Measurements from ENCODE around the gene NECTIN1.

Gene NECTIN1, protein sequence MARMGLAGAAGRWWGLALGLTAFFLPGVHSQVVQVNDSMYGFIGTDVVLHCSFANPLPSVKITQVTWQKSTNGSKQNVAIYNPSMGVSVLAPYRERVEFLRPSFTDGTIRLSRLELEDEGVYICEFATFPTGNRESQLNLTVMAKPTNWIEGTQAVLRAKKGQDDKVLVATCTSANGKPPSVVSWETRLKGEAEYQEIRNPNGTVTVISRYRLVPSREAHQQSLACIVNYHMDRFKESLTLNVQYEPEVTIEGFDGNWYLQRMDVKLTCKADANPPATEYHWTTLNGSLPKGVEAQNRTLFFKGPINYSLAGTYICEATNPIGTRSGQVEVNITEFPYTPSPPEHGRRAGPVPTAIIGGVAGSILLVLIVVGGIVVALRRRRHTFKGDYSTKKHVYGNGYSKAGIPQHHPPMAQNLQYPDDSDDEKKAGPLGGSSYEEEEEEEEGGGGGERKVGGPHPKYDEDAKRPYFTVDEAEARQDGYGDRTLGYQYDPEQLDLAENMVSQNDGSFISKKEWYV

DNA sequence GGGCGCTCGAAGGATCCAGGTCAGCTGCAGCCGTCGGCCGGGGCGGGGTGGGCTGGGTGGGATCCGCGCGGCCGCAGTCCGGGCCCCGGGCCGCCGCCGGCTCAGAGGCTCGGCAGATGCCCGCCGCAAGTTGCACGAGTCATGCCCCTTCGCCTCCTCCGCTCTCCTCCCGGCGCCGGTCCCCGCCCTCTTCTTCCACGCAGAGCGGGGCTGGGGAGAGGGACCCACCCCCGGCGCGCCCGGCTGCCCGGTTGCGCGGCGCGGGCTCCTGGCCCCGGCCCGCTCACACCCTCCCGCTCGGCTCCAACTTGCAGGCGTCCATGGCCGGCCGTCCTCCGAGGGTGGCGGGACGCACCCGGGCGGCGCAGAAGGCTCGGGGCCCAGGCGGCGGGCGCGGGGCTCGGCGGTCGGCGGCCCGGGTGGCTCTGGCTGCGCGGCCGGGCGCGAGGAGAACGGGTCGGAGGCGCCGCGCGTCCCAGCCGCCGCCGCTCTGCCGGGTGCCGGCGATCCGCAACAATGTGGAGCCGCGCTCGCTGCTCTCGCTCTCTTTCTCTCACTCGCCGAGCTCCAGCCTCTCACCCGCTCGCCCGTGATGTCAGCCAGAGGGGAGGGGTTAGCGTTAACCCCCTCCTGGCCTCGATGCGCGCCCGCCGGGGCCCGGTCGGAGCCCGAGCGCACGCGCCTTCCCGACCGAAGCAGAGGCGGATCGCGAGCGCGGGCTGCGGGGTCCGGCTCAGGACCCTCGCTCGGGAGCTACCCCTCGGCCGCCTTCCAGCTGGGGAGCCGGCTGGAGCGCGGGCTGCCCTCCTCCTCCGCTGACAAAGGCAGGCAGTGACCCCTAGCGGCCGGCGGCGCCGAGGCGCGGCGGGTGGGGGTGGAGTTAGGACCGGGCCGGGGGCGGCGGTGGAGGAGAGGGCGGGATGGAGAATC, at the start of gene NECTIN1:
Gene NECTIN1, minus strand, starts transcription at position 550 of the 930 bp plus-strand sequence. CDS start 647 bp downstream, outside the sequence.
- no peak for FAIRE-seq

DNA sequence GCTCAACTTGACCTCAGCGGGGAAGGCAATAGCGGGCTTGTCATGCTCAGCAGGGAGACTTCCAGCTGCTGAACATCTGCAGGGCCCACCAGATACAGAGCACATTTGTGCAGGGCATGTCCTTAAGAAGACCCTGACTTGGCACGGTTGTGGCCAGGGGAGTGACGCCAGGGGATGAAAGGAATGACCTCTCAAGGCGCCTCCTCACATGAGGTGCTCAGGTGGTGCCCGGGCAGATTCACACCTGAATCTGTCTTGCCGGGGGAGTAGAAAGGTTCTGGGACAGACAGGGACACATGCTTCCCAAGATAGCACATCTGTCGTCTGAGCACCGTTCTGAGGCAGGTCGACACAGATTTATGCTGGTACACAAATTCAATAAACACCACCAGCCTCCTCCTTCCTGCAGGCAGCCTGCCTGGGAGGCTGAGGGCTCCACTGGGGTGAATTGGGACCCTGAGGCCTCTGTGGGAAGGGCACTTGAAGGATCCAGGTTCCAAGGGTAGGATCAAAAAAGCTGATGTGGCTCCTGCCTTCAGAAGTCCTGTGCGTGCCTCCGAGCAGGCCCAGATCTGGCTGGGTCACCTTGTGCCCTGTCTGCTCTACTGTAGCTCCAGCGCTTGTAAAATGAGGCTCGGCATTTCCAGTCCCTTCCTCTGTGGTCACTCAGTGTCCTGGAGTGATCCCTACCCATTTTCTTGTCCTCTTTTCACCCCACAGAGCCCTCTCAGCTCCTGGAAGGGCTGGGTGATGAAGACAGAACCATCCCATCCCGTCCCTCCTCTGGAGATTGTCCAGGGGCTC, 49.6 kb upstream of the NECTIN1 start:
- FAIRE-seq: no peak

DNA sequence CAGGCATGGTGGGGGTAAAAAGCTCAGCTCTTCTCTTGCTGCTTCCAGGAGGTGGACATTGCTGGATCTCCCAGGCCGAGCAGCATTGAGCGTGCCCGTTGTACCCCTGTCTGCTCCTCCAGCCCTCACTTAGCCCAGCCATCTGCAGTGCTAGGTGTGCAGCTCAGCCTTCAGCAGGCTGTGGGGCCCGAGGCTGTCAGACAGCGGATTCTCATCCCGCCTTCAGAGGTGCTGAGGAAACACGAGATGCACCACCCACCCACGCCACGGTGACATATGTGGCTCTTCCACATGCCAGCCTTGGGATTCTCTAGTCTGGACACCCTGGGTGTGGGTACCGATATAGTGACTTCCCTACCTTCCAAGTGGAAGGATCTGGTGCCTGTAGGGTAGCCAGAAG, 48.9 kb upstream of the NECTIN1 start:
- FAIRE-seq: no peak

DNA sequence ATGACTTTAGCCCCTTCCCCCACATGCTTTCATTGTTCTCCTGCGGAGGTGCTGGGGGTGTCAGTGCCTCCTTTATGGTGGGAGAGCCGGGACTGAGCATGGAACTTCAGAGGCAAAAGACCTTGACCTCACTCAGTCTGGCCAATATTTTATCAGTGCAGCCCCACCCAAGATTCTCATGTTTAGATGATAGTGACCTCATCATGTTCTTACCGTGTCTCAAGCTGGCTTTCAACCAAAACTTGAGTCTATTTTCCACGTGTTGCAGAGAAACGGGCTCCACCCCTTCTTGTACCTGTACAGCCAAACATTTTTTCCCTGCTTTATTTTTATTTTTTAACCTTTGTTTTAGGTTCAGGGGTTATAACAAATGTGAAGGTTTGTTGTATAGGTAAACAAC, 47.7 kb upstream of the NECTIN1 start:
- no peak for FAIRE-seq

DNA sequence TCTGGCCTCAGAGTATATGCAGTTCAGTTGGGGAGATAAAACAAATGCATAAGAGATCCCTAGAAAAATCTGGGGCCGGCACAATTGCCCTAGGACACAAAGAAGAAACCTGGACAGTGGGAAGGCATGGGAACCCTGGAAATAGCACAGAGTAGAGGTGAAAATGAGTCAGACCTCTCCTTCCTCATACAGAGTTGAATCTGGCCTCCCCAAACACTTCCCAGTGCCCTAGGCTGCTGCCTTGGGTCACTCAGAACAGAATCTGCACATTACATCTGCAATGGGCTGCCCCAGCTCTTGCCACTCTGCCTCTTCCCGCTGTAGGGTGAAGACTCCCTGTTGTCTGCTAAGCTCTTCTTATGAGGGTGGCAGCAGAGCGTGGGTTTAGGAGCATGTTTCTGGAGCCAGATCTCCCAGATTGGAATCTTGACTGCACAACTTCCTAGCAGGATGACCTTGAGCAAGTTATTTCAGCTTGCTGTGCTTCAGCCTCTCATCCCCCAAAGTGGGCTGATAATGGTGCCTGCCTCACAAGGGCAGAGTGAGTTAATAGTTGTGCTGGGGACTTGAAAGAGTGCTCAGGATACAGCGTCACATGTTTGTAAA, 47.1 kb upstream of the NECTIN1 start:
- no peak for FAIRE-seq

DNA sequence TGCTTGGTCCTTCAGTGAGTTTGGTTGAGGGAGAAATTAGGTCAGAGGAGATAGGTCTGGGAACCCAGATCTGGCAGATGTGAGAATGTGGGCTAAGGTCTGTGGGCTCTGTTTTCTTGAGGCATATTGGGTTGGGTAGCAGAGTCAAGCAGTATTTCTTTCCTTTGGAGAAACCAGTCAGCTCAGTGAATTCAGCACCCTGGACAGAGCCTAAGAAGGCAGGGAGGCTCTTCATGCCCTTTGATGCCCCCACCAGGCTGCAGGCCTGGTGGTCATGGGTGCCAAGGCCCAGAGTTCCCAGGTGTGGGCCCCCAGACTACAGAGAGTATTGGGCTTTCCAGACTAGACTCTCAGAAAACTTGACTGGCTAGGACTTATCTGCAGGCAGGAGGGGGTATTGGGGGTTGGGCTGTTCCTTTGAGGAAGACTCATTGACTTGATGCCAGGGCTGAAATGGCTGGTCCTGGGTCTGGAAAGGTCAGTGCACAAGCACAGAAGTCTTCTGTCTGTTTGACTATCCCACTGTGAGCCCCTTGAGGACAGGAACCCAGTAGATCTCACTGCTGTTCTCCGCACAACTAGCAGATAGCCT, 45.3 kb upstream of the NECTIN1 start:
- FAIRE-seq: no peak

DNA sequence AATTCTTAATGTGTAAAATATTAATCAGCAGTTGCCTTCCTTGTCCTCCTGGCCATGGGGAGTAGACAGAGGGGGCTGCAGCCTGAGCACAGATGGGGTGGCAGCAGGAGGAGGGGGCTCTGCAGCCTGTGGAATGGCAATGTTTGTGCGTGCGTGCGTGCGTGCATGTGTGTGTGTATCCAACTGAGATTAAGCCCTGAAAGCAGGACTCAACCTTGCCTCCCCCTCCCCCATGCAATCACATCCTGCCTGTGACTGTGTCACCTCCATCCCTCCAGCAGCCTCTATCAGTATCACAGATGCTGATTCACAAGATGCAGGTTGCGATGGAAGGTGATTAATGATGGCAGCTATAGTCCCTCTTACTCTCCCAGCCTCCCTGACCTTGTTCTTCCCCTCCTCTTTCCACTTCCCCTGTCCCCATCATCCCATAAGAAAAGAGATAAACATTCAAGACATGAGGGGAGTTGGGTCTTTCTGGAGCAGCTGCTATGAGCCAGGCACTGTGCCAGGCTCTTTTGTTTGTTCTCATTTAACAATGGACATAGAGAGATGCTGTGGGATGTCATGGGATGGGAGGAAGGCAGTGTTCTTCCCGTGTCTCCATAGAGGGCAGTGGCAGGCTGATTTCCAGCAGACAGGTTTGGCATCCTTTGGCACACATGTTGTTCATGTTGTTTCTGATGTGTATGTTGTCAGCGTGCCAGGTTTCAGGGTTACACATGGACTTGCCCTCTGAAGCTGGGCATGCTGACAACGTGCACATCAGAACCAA, 43.8 kb upstream of the NECTIN1 start:
- no peak for FAIRE-seq

DNA sequence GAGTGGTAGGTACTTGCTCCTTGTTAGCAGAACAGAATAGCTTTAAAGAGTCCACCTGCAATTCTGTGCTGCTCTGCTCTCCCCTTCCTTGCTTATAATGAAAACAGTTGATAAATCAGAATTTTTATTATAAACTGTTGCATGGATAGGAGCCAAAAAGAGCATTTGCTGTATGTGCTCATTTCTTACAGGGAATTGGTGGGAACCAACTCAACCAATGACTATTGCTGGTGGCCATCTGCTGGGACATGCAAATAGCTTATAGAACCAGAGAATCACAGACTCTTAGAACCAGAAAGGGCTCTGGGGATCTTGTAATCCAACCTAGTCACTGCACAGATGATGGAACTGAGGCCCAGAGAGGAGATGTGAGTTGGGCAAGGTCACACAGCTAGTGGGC, 43.1 kb upstream of the NECTIN1 start:
- no peak for FAIRE-seq

DNA sequence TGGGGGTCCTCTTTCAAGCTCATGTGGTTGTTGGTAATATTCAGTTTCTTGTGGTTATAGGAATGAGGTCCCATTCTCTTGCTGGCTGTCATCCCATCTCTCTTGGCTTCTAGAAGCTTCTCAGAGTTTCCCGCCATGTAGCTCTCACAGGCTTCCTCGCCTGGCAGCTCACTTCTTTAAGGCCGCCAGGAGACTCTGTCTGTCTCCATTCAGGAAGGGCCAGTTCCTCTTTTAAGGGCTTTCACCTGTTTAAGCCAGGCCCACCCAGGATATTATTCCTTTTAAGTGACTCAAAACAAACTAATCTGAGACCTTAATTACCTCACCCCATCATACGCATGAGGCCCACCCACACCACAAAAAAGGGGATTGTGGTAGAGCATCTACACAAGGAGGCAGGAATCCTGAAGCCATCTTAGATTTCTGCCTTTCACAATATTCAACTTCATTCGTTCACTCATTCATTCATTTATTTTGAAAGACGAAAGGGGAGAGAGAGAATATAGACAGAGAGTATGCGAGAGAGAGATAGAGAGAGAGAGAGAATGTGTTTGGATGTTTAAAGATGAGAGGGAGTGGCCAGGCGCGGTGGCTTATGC, 42.3 kb upstream of the NECTIN1 start:
- no peak for FAIRE-seq

DNA sequence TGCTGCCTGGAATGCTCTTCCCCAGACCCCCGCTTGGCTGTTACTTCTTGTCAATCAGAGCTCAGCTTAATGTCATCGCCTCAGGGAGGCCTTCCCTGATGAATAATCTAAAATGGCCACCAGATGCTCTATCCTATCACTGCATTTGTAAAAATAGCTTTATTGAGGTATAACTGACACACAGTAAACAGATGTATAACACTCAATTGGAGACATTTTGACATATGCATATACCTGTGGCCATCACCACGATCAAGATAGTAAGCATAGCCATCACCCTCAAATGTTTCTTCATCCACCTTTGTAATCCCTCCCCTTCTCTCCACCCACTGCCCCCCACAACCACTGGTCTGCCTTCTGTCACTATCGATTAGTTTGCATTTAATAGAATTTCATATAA, 36.6 kb upstream of the NECTIN1 start:
- FAIRE-seq: no peak

DNA sequence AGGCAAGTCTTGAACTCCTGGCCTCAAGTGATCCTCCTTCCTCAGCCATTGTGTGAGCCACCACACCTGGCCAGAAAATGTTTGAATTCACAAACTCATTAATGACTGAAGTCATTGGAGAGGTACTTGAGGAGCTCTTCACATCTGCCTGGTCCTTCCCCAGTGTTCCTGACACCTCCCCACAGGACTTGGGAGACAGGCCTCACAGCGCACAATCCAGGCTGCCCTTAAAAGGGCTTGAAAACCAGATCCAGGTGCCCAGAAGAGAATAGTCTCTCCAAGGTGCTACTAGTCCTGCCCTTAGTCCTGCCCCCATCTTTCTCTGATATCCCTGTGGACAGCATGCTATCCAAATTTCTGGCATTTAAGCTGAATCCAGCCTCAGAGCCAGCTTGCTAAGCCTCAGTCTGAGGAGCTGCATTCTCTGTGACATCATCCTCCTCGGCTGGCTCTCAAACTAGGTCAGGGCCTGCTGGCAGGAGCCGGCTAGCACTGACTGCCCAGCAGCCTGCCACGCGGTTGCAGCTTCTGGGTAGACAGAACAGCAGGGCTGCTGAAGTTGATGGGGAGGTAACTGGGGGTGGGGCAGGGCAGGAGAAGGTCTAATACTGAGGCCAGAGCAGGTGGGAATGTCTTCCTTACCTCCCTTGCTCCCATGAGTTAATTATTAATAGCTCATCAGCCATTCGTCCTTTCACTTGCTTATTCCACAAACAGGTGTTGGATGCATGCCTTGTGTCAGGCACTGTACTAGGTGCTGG, 35.3 kb upstream of the NECTIN1 start:
- no peak for FAIRE-seq

DNA sequence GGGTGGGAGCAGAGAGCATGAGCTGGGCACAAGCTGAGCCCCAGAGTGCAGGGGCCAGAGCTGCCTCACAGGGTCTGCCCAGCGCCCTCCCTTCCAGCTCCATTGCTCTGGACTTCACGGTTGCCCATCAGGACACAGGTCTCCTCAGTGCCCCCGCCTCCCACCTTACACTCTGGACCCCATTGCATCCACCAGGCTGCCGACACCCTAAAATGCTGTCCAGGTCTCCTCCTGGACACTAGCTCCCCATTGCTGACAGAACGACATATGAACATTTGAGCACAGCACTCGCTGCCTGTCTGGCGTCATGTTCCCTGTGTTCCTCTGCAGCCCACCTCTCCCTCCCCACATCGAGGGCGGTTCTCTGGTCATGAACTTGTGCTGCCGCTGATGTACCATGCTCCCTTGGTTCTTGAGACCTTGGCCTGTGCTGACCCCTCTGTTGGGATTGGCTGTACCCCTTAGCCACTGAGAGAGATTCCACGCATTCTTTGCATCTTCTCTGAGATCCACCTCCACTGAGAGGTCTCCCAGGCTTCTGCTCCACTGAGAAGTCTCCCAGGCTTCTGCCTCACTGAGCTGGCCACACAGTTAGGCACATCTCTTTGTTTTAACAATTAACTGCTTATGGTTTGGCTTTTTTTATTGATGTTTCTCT, 34.2 kb upstream of the NECTIN1 start:
- FAIRE-seq: no peak

DNA sequence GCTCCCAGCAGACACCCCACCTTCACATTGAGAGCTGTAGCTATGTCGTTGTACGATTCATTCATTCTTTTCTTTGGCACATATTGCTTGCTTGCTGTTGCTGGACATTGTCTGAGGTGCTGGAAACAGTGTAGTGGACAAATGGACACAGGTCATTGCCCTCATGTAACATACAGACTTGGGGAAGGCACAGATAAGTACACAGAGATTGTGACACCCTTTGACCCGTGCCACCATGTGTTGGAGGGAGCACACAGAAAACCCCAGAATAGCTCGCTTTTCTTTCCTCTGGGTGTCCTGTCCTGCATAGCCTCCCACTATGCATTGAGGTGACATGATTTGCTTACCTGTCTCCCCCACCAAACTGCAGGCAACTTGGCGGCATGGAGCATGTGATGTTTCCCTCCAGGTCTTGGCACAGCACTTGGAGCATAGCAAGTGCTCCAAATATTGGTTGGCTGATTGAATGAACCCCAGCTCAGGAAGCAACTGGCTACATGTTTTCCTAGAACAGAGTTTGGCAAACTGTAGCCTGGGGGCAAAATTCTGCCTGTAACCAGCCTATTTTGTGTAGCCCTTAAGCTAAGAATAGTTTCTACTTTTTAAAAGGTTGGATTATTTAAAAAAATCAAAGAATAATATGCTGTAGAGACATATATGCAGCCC, 30.9 kb upstream of the NECTIN1 start:
- FAIRE-seq: no peak

DNA sequence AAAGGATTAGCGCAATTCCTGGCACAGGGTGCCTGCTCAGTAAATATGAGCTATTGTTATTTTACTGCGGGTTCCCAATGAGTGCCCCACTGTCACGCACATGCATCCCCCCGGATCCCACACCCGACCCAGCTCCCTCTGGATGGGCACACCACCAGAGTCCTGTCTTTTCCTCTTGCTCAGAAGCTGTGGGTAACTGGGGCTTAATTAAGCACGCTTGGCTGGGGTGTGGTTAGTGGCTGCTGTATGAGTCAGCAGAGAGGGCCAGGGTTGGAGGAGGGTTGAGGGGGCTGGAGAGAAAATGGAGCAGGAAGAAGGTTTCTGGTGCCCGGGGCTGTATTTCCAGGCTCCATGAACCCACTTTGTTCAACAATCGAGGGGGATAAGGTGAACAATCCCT, 30.3 kb upstream of the NECTIN1 start:
- no peak for FAIRE-seq

DNA sequence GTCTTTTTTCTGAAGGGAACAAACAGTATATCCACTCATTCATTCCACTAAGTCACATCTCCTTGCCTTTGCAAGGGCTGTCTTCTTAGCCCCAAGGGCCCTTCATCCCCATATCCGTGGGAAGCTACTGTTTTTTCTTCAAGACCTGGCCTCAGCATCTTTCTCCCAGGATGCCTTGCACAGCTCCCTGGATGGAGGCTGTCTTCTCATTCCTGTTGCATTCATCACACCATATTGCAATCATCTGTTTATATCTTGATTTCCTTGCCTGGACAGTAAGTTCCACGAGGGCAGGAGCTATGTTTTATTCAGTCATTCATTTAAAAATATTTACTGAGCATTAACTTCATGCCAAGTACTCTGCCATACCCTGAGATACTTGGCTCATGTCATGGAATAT, 29.3 kb upstream of the NECTIN1 start:
- FAIRE-seq: no peak

DNA sequence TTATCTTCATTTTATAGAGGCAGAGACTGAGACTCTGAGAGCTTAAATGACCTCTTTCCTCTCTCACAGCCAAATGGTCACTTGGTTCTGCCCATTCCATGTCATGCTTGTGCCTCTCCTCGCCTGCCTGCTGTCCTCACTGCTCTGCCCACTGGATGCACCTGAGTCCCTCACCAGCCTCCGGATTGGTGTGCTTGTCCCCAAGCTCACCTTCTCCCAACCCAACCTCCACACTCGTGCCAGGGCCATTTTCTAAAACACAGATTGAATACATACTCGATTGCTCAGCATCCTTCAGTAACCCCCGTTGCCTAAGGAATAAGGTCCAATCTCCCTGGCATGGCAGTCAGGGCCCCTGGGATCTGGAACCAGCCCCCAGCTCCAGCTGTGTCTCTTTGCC, 28.4 kb upstream of the NECTIN1 start:
- no peak for FAIRE-seq

DNA sequence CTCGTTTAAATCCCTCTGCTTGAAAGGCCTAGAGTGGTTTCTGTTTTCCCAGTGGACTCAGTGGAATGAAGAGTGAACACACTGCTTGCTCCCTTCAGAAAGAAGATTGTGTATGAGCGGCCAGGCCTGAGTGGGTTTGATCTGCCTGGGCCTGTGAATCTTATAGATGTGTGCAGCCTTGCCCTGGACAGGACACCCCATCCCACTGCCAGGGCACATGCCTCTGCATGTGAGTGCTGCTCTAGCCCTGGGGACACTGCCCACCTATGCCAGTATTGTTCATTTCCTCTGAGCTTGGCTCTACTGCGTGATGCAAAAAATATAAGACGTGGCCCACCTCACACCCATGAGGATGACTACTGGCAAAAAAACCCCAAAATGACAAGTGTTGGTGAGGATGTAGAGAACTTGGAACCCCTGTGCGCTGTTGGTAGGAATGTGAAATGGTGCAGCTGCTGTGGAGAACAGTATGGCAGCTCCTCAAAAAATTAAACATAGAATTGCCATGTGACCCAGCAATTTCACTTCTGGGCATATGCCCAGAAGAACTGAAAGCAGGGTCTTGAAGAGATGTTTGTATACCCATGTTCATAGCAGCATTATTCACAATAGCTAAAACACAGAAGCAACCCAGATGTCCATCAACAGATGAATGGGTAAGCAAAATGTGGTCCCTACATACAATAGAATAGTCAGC, 27.3 kb upstream of the NECTIN1 start:
- FAIRE-seq: no peak
